CD14-positive monocyte (primary cell): ENCODE results near the gene SRC. TPM values are rescaled to one million over a fixed set of nuclear protein-coding genes. Genes with fewer than 3 reads are reported as not detected.

Experiments
- DNase-seq, 3 donors: peaks; one replicate each; pipeline ENCODE4 v3.0.0-alpha.2; 2011 to 2022
- H2AFZ ChIP-seq: 2 replicates; pipeline ENCODE4 v1.6.0; 2012; ENCODE audit warnings: mild to moderate bottlenecking, low read depth, low read length, inconsistent platforms; ENCODE audit not compliant: insufficient read depth, poor library complexity, severe bottlenecking
- H3K27ac ChIP-seq, 2 donors: 1 replicate in 1 of 2; 2 replicates in 1 of 2; pipeline ENCODE4 v1.5.1; 2012 to 2013; ENCODE audit warnings: low read length in 2 of 2, control low read depth in 1 of 2, inconsistent platforms in 1 of 2, low read depth in 1 of 2, mild to moderate bottlenecking in 1 of 2
- H3K27me3 ChIP-seq, 2 donors: one replicate each; pipeline versions ENCODE4 v1.6.0 to v1.6.1; 2011 to 2013; ENCODE audit warnings: low read length in 2 of 2; ENCODE audit not compliant: control insufficient read depth in 2 of 2, insufficient read depth in 2 of 2
- H3K36me3 ChIP-seq, 2 donors: replicated peaks in 1 of 2; 1 replicate in 1 of 2; 2 replicates in 1 of 2; pipeline versions ENCODE4 v1.5.1 to v1.6.1; 2012 to 2013; ENCODE audit warnings: low read length in 2 of 2, control low read depth in 1 of 2, inconsistent platforms in 1 of 2, mild to moderate bottlenecking in 1 of 2; ENCODE audit not compliant: insufficient read depth in 2 of 2, control insufficient read depth in 1 of 2
- H3K4me1 ChIP-seq, 2 donors: 1 replicate in 1 of 2; 2 replicates in 1 of 2; pipeline versions ENCODE4 v1.5.1 to v1.6.1; 2012 to 2013; ENCODE audit warnings: low read length in 2 of 2, control low read depth in 1 of 2, inconsistent platforms in 1 of 2, mild to moderate bottlenecking in 1 of 2, moderate library complexity in 1 of 2; ENCODE audit not compliant: insufficient read depth in 2 of 2, control insufficient read depth in 1 of 2
- H3K4me2 ChIP-seq: replicated peaks from 2 replicates; pipeline ENCODE3; 2012; ENCODE audit warnings: low read length, moderate library complexity, mild to moderate bottlenecking; ENCODE audit not compliant: poor library complexity, severe bottlenecking; ENCODE audit errors: extremely low read depth
- H3K4me3 ChIP-seq, 3 experiments: fragments of 200-600 bp in 1 of 3; sonication (generic) in 1 of 3; replicated peaks in 1 of 3; 1 replicate in 2 of 3; 2 replicates in 1 of 3; pipeline ENCODE4 v1.5.1; 2011 to 2013; ENCODE audit warnings: low read length in 3 of 3, mild to moderate bottlenecking in 3 of 3, control low read depth in 2 of 3, low read depth in 2 of 3, inconsistent platforms in 1 of 3, moderate library complexity in 1 of 3
- H3K79me2 ChIP-seq: 2 replicates; pipeline ENCODE4 v1.6.0; 2012; ENCODE audit warnings: mild to moderate bottlenecking, control low read depth, inconsistent platforms, low read length, moderate library complexity; ENCODE audit not compliant: insufficient read depth
- H3K9ac ChIP-seq: 2 replicates; pipeline ENCODE4 v1.6.0; 2017; ENCODE audit warnings: low read length, mild to moderate bottlenecking; ENCODE audit not compliant: insufficient read depth, poor library complexity, severe bottlenecking
- H3K9me3 ChIP-seq, 2 donors: replicated peaks in 1 of 2; 1 replicate in 1 of 2; 2 replicates in 1 of 2; pipeline versions ENCODE4 v1.5.1 to v1.6.1; 2012 to 2013; ENCODE audit warnings: low read length in 2 of 2, control low read depth in 1 of 2; ENCODE audit not compliant: control insufficient read depth in 1 of 2, insufficient read depth in 1 of 2
- H4K20me1 ChIP-seq: 2 replicates; pipeline ENCODE4 v1.6.0; 2012; ENCODE audit warnings: mild to moderate bottlenecking, low read length, control low read depth, moderate library complexity; ENCODE audit not compliant: insufficient read depth
- H3K27ac Mint-ChIP-seq, 7 donors: one replicate each; pipeline ENCODE4 v1.8.0; 2020; ENCODE audit warnings: mild to moderate bottlenecking in 7 of 7, mixed read lengths in 7 of 7, moderate library complexity in 6 of 7, inconsistent platforms in 2 of 7
- H3K27me3 Mint-ChIP-seq, 3 donors: one replicate each; pipeline ENCODE4 v1.8.0; 2021 to 2022; ENCODE audit warnings: low read depth in 3 of 3, mild to moderate bottlenecking in 3 of 3, mixed read lengths in 3 of 3, moderate library complexity in 3 of 3, inconsistent platforms in 1 of 3
- H3K36me3 Mint-ChIP-seq, 2 donors: one replicate each; pipeline ENCODE4 v1.8.0; 2020; ENCODE audit warnings: mixed read lengths in 2 of 2, inconsistent platforms in 1 of 2, mild to moderate bottlenecking in 1 of 2
- H3K4me1 Mint-ChIP-seq: one replicate; pipeline ENCODE4 v1.8.0; 2020; ENCODE audit warnings: mild to moderate bottlenecking, mixed read lengths
- H3K4me3 Mint-ChIP-seq, 2 donors: one replicate each; pipeline ENCODE4 v1.8.0; 2020; ENCODE audit warnings: mild to moderate bottlenecking in 2 of 2, mixed read lengths in 2 of 2, moderate library complexity in 1 of 2
- H3K9me3 Mint-ChIP-seq, 7 donors: one replicate each; pipeline ENCODE4 v1.8.0; 2020 to 2022; ENCODE audit warnings: mixed read lengths in 7 of 7, mild to moderate bottlenecking in 6 of 7, moderate library complexity in 6 of 7, inconsistent platforms in 2 of 7
- CTCF ChIP-seq: fragments of 200-600 bp; IDR thresholded peaks from one replicate; pipeline ENCODE4 v1.8.0; 2022; ENCODE audit warnings: antibody characterized with exemption, mild to moderate bottlenecking
- WGBS: methylation state at CpG from one replicate; pipeline ENCODE4 v1.1.5; 2013; ENCODE audit warnings: missing lambda C conversion rate; ENCODE audit not compliant: insufficient coverage; 5-methylcytosine and 5-hydroxymethylcytosine counted together
- intact Hi-C, 2 donors: fragments of 100-400 bp; cut with micrococcal nuclease; formaldehyde crosslinking; loops; one replicate each; pipeline versions ENCODE4 v1.15.0 to v1.15.1; 2023
- polyA plus RNA-seq, 3 donors: library from polyadenylated mRNA; depleted of rRNA in 1 of 3; unstranded in 2 of 3; stranded (reverse) in 1 of 3; fragments of 300-500 nt in 2 of 3; fragments of >200 nt in 1 of 3; fragmentation: Illumina TruSeq in 2 of 3; gene quantifications; 1 replicate in 2 of 3; 2 replicates in 1 of 3; pipeline ENCODE4 v1.2.3, GENCODE V29; 2012 to 2021

The SRC gene
- polyA plus RNA-seq, 3 donors, result 4.9 to 55.1 (median 6.8) TPM

- intact Hi-C loops, result loop anchor here in 1 of 2 donors (2.0 kb wide), 1 partner anchor 14 kb away; no protein-coding TSS in a partner anchor
Observed at GRCh38 chr20:37350649-37351574, 5.0 kb downstream of the SRC start.

More at GRCh38 chr20:37350649-37351574, 5.0 kb downstream of the SRC start:
- Mint-ChIP-seq H3K27ac (peak overlapping the region in 6 of 7 donors; percentile 52 to 94 (median 75)), H3K27me3 (peaks cover 12 to 28% (median 23%) of the 10 kb centered on the region in 3 donors), H3K36me3 (peaks cover 55 to 69% of the 10 kb centered on the region in 2 donors), H3K4me1 (peaks cover 65% of the 10 kb centered on the region), H3K9me3 (peaks cover 0 to 6% (median 0%) of the 10 kb centered on the region in 7 donors), H3K4me3 (peak overlapping the region; percentile 27 to 30)
- no peak overlapping the region for H2AFZ ChIP-seq
- H4K20me1 ChIP-seq, result peaks cover 65% of the 10 kb centered on the region
- H3K27ac ChIP-seq, result peak overlapping the region in 1 of 2 donors; percentile 62
- peaks cover 0 to 3% of the 10 kb centered on the region in 2 donors for H3K27me3 ChIP-seq
- DNase-seq, result peak in 2 of 3 donors; percentile 30 to 53
- no peak overlapping the region for H3K4me3 ChIP-seq
- no peaks in the 10 kb centered on the region for H3K9me3 ChIP-seq
- peaks cover 0 to 25% of the 10 kb centered on the region in 2 donors for H3K36me3 ChIP-seq
- TF ChIP-seq CTCF, result no peak
- H3K9ac ChIP-seq, result no peak overlapping the region
- H3K4me1 ChIP-seq, result peaks cover 53 to 66% of the 10 kb centered on the region in 2 donors
- 94% methylated on average over 3 of the region's 7 CpGs for WGBS
- peak overlapping the region; percentile 33 for H3K4me2 ChIP-seq
- H3K79me2 ChIP-seq, result peaks cover 25% of the 10 kb centered on the region
